Measurements from ENCODE around the gene SCN9A.

DNA sequence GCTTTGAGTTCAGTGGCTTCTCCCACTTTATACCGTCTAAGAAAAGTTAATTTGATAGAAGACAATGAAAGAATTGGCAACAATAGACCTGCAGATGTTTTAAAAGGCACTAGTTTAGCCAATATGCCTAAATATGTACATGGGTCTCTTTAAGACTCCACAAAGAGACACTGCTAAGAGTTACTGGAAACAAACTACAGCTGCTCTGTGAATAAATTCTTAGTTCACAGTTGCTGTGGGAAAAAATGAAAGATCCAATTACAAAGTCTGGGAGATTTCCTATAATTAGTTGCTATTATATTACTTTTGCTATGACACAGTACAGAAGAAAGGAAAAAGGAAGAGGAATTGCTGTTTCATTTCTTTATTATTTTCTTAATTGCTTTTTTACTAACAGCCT lies 34.3 kb downstream of the SCN9A start:
- TF ChIP-seq CTCF (IDR thresholded peaks at IDR 0.05) (no peak), POLR2AphosphoS5 (IDR thresholded peaks at IDR 0.05) (no peak), EP300 (IDR thresholded peaks at IDR 0.05) (no peak), POLR2A (IDR thresholded peaks at IDR 0.05) (no peak)
